Right forelimb (tissue), 1 donor: ENCODE results near the gene POMZP3.
A peak's percentile ranks its signal among the peaks of the same experiment; 100 is the strongest.
"Not testable (repeated sequence)": the region's sequence is repeated elsewhere in the genome, so short reads cannot be mapped to it uniquely, and the experiment has no call there.

ENCODE experiments used
- DNase-seq: peaks from one replicate; pipeline ENCODE4 v3.0.0-alpha.2; 2018

The POMZP3 gene

GRCh38 chr7:76586585-76587315 lies 40.3 kb downstream of the POMZP3 start:
- DNase-seq, result not testable (repeated sequence)

- DNase-seq, result peak; percentile 43
These were observed 43.3 kb downstream of the POMZP3 start for GRCh38 chr7:76583636-76584281.

- peak; percentile 64 for DNase-seq
These were observed 44.0 kb downstream of the POMZP3 start for GRCh38 chr7:76582848-76583631.

- DNase-seq, result not testable (repeated sequence)
These were observed 51.0 kb downstream of the POMZP3 start for GRCh38 chr7:76575919-76576655.

GRCh38 chr7:76575431-76575830 lies 51.6 kb downstream of the POMZP3 start:
- not testable (repeated sequence) for DNase-seq

GRCh38 chr7:76572296-76572695 lies 54.8 kb downstream of the POMZP3 start:
- not testable (repeated sequence) for DNase-seq

- DNase-seq, result not testable (repeated sequence)
These were observed 56.7 kb downstream of the POMZP3 start for GRCh38 chr7:76570324-76570775.

- not testable (repeated sequence) for DNase-seq
These were observed 58.3 kb downstream of the POMZP3 start for GRCh38 chr7:76568742-76569141.

- not testable (repeated sequence) for DNase-seq
These were observed 59.3 kb downstream of the POMZP3 start for GRCh38 chr7:76567753-76568152.

GRCh38 chr7:76567311-76567710 lies 59.8 kb downstream of the POMZP3 start:
- DNase-seq, result not testable (repeated sequence)

- DNase-seq, result not testable (repeated sequence)
These were observed 62.1 kb downstream of the POMZP3 start for GRCh38 chr7:76565001-76565400.

GRCh38 chr7:76561342-76561741 lies 65.7 kb downstream of the POMZP3 start:
- DNase-seq, result not testable (repeated sequence)

GRCh38 chr7:76560157-76560556 lies 66.9 kb downstream of the POMZP3 start:
- DNase-seq, result not testable (repeated sequence)
